B cell (primary cell): ENCODE measurements around the gene MPEG1.

ENCODE experiments used
- CTCF ChIP-seq: fragments of 200-600 bp; IDR thresholded peaks from one replicate; pipeline ENCODE4 v1.8.0; 2022; ENCODE audit warnings: antibody characterized with exemption, mild to moderate bottlenecking
- EZH2 ChIP-seq: IDR thresholded peaks from 2 replicates; pipeline ENCODE4 v1.6.1; 2012; ENCODE audit warnings: borderline replicate concordance, low read depth, mild to moderate bottlenecking, moderate library complexity, low read length; ENCODE audit not compliant: insufficient read depth, poor library complexity, severe bottlenecking

DNA sequence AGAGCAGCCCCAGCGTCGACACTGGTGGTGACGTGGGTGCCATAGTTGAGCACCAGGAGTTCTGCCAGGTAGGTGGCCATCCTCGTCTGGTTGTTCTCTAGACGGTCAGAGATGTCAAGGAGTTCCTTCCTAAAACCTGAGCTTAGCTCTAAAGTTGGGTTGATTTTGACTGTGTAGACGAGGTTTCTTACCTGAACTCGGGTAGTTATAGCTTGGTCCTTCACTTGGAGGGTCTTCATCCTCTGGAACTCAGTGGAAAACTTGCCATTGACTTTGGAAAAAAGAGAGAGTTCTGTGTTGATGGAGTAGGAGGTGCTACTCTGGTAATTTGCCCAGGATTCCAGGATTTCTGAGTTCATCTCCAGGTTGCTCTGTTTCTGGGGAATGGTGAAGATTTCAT is 505 bp downstream of the MPEG1 start:
- TF ChIP-seq CTCF, result no peak
- TF ChIP-seq EZH2, result no peak
